ENCODE results near the gene CKM. TPM values are rescaled to one million over a fixed set of nuclear protein-coding genes. Genes with fewer than 3 reads are reported as not detected.

CKM gene
- polyA plus RNA-seq, 1 experiment: not detected

GRCh38 chr19:45363861-45364459, 41.3 kb upstream of the CKM start:
- ChIA-PET POLR2A (no interaction called here), CTCF (no interaction called here)
- no peak for DNase-seq (ENCODE audit: low read depth)
- TF ChIP-seq, protein P1, sequence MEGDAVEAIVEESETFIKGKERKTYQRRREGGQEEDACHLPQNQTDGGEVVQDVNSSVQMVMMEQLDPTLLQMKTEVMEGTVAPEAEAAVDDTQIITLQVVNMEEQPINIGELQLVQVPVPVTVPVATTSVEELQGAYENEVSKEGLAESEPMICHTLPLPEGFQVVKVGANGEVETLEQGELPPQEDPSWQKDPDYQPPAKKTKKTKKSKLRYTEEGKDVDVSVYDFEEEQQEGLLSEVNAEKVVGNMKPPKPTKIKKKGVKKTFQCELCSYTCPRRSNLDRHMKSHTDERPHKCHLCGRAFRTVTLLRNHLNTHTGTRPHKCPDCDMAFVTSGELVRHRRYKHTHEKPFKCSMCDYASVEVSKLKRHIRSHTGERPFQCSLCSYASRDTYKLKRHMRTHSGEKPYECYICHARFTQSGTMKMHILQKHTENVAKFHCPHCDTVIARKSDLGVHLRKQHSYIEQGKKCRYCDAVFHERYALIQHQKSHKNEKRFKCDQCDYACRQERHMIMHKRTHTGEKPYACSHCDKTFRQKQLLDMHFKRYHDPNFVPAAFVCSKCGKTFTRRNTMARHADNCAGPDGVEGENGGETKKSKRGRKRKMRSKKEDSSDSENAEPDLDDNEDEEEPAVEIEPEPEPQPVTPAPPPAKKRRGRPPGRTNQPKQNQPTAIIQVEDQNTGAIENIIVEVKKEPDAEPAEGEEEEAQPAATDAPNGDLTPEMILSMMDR (IDR thresholded peaks at IDR 0.05; ENCODE audit: insufficient read depth, low read depth, low read length): no peak
- H3K27me3 ChIP-seq (ENCODE audit: control insufficient read depth, insufficient read depth, low read length): no peaks in the 10 kb centered on the region
- H3K36me3 ChIP-seq (ENCODE audit: control insufficient read depth, insufficient read depth, low read length): peaks cover 19% of the 10 kb centered on the region
- no peak overlapping the region for H3K4me3 ChIP-seq (ENCODE audit: low read depth, low read length)

DNA sequence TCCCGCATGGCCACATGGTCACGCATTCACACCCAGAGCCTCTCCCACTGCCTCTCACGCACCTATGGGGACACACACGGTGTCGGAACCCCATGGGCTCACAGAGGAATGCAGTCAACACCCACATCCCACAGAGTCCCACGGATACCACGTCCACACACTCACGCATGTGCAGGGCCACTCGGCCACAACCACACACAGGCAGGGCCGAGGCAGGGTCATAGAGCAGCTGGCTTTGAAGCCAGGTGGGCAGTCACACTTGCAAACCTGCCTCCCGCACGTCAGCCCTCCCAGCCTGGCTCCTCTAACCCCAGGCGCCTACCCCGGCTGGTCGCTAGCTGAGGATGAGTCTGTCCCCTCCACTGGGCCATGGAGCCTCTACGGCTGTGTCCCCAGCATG, 39.6 kb upstream of the CKM start:
- Histone ChIP-seq H3K4me3 (ENCODE audit: low read depth, low read length) (no peak overlapping the region), H3K27me3 (ENCODE audit: control insufficient read depth, insufficient read depth, low read length) (no peaks in the 10 kb centered on the region), H3K36me3 (ENCODE audit: control insufficient read depth, insufficient read depth, low read length) (peaks cover 22% of the 10 kb centered on the region)
- POLR2A ChIA-PET: no interaction called here
- CTCF ChIA-PET: no interaction called here
- TF ChIP-seq, protein P1 (IDR thresholded peaks at IDR 0.05; ENCODE audit: insufficient read depth, low read depth, low read length): no peak
- no peak for DNase-seq (ENCODE audit: low read depth)

DNA sequence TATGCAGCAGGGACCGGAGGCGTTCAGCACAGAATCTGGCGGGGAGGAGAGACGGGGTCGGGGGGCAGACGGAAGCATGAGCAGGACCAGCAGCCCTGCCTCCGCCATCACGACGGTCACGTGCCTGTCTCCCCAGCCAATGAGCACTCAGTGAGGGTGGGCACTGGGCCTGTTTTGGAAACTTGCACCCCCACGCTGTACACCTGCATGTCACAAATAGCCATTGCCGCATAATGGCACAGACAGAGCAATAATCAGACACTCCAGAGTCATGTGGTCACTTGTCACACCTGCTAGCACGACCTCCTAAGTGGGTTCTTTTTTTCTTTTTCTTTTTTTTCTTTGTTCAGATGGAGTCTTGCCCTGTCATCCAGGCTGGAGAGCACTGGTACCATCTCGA, 38.9 kb upstream of the CKM start:
- POLR2A ChIA-PET: no interaction called here
- no peaks in the 10 kb centered on the region for H3K27me3 ChIP-seq (ENCODE audit: control insufficient read depth, insufficient read depth, low read length)
- CTCF ChIA-PET: no interaction called here
- TF ChIP-seq, protein P1 (IDR thresholded peaks at IDR 0.05; ENCODE audit: insufficient read depth, low read depth, low read length): no peak
- peaks cover 25% of the 10 kb centered on the region for H3K36me3 ChIP-seq (ENCODE audit: control insufficient read depth, insufficient read depth, low read length)
- no peak overlapping the region for H3K4me3 ChIP-seq (ENCODE audit: low read depth, low read length)
- no peak for DNase-seq (ENCODE audit: low read depth)

GRCh38 chr19:45358213-45358792, 35.6 kb upstream of the CKM start:
- Histone ChIP-seq H3K27me3 (ENCODE audit: control insufficient read depth, insufficient read depth, low read length) (no peaks in the 10 kb centered on the region), H3K36me3 (ENCODE audit: control insufficient read depth, insufficient read depth, low read length) (peaks cover 38% of the 10 kb centered on the region), H3K4me3 (ENCODE audit: low read depth, low read length) (no peak overlapping the region)
- DNase-seq (ENCODE audit: low read depth): no peak
- TF ChIP-seq, protein P1 (IDR thresholded peaks at IDR 0.05; ENCODE audit: insufficient read depth, low read depth, low read length): no peak
- CTCF ChIA-PET: interaction anchor here (1.1 to 1.5 kb wide), 2 partner anchors 19 to 127 kb away, joined by 3 read pairs; no protein-coding TSS in a partner anchor
- POLR2A ChIA-PET: no interaction called here

- no peaks in the 10 kb centered on the region for H3K27me3 ChIP-seq (ENCODE audit: control insufficient read depth, insufficient read depth, low read length)
- H3K4me3 ChIP-seq (ENCODE audit: low read depth, low read length): no peak overlapping the region
- H3K36me3 ChIP-seq (ENCODE audit: control insufficient read depth, insufficient read depth, low read length): peaks cover 38% of the 10 kb centered on the region
- ChIA-PET POLR2A (no interaction called here), CTCF (interaction anchor here (1.1 to 1.5 kb wide), 2 partner anchors 18 to 128 kb away, joined by 3 read pairs; no protein-coding TSS in a partner anchor)
- TF ChIP-seq, protein P1 (IDR thresholded peaks at IDR 0.05; ENCODE audit: insufficient read depth, low read depth, low read length): no peak
- no peak for DNase-seq (ENCODE audit: low read depth)
These were observed 34.7 kb upstream of the CKM start for GRCh38 chr19:45357445-45357783.

All from BJ (cell line).